Activated T-helper 9 cell treated with anti-CD3 and anti-CD28 coated beads, Interleukin-2, amount 50 U/mL, for 16 hours (primary cell): ENCODE results near the gene PPFIBP1.
"Not testable (repeated sequence)": the region's sequence is repeated elsewhere in the genome, so short reads cannot be mapped to it uniquely, and the experiment has no call there.

ENCODE experiments used
- DNase-seq: peaks from one replicate; pipeline ENCODE4 v3.0.0-alpha.2; 2020; ENCODE audit warnings: low read depth

The PPFIBP1 gene

DNA sequence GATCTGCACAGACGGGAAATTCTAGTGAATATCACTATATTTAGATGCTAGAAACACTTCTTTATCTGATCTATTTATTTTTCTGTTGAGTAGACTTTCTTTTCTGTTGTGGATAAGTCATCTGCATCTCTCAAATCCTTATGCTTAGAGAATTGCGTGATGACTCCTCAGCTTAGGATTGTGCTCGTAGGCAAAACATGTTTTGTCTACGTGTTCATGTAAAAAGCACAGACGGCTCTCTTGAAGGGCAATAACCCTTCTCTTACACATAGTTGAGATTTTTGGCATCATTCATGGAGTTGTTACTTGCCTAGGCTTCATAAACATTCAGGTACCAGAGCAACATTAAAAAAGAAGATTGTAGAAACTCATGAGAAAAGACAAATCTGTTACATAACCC, 18.6 kb downstream of the PPFIBP1 start:
- DNase-seq = no peak

DNA sequence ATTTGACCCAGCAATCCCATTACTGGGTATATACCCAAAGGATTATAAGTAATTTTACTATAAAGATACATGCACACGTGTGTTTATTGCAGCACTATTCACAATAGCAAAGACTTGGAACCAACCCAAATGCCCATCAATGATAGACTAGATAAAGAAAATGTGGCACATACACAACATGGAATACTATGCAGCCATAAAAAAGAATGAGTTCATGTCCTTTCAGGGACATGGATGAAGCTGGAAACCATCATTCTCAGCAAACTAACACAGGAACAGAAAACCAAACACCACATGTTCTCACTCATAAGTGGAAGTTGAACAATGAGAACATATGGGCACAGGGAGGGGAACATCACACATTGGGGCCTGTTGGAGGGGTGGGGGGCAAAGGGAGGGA, 20.9 kb downstream of the PPFIBP1 start:
- DNase-seq = not testable (repeated sequence)

DNA sequence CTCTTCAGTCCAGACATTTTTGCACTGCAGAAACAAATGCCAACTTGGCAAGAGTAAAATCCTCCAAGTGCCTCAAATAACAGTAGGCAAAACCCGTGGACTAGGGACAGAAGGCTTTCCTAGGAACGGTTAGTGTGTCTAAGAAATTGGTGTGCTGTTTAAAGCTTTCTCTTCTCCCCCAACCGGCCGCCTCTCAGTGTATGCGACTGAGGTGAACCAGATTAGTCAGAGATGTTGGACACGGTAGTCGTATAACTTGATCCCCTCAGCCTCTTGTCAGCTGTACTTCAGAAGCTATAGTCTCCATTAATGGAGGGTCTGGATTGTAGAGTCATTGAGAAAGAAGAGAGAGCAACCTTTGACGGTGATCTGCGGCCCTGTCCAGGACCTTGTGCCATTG, 21.7 kb downstream of the PPFIBP1 start:
- DNase-seq = no peak

DNA sequence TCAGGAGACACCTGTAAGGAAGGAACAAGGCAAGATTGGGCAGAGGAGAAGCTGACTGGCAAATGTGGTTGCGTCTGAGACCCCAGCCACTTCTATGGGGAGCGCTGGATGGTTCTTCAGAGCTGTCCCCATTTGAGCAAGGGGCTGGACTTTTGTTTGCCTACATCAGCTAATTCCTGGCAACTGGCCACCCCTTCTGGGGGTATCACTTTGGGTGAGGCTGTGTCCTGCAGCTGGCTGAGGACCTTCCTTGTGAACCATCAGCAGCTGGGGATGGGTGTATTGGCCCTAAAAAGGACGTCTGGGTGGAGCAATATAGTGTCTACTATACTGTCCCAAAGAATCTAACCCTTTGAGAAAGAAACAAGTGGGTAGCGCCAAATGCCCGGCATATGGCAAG, 23.6 kb downstream of the PPFIBP1 start:
- no peak for DNase-seq

DNA sequence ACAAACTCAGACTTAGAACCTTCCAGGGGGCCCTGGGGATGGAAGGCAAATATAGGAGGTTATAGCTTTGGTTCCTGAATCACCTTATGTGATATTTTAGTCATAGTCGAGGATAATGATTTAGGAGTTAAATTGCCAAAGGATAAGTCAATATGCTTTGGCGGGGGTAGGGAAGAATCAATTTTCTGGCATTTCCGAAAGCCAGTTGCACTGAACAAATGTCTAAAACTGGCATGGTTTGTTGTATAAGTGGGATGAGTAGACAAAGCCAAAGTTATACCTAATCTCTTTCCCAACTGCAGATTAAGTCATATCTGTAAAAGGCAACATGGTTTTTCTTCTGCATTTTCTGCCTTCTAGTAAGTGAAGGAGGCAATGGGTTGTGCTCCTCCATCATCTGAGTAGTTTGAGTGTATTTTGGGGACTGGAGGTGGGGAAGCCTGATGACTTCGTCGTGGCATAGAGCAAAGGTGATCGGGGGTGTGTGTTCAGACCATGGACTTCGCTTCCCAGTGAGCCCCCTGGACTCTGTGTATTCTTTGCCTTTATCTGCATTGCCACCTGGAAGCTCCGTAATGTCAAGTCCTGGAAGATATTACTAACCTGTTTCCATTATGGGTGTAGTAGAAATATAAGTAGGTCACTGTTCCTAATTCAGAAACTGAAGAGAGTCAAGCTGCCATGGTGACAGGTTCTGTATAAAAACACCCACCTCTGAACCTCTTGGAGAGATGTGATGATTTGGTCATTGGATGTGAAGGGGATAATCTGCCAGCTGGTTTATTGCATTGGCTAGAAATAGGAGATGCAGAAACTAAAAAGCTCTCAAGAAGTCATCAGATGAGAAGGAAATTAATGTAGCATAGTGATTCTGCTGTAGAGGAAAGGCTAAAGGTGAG, 24.5 kb downstream of the PPFIBP1 start:
- DNase-seq = no peak

DNA sequence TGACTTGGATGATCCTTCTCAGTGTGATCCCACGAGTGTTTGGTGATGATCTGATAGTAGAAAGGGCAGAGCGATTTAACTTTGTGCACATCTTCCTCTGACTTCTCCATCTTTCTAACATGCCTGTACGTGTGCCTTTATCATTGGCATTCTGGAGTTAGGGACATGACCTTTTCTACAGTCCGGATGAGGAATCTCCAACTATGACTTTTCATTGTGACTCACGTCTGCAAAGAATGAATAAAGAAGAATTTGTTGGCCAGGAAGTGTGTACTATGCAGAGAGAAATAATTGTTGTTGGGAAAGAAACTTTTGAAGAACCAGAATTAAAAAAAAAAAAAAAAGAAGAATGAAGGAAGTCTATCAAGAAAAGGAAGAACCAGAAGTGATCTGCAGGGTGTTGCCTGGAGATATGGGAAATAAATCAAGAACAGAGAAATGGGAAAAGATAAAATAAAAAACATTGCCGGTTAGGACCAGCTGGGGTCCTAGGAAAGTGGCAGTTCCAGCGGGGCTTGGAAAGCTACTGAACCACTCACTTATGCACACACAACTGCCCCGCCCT, 25.3 kb downstream of the PPFIBP1 start:
- DNase-seq = no peak

DNA sequence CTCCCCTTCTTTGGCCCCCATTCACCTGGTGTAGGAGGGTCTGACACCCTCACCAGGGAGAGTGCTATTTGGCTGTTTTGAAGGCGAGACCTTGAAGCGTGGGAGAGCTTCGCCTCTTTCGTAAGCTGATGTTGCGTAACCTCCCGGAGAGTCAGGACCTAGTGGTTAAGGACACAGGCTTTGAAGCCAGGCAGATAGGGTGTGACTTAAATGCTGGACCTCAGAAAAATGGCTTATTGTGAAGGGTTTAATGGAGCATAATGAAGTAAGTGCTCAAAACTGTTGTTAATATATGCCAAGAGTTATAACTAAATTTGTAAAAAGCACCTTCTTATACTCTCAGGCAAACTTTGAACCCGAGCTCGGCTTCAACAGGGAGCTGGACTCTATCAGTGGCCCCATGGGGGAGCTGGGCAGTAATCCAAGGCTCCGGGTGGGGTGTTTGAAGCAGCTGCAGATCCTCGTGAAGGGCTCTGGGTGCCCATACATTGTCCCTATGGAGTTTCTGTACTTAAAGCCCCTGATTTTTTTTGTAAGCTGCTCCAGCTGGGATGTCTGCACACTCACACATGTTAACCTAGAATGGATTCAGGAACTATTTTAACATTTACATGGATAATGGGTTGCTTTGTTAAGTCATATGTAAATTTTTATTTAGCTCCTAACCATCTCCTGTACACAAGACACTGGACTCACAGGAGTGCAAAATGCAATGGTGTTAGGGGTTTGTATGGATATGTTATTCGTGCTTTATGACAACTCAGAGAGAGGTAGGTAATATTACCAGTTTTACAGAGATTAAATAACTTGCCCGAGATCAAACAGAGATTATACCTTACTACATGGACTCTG, 26.0 kb downstream of the PPFIBP1 start:
- no peak for DNase-seq

DNA sequence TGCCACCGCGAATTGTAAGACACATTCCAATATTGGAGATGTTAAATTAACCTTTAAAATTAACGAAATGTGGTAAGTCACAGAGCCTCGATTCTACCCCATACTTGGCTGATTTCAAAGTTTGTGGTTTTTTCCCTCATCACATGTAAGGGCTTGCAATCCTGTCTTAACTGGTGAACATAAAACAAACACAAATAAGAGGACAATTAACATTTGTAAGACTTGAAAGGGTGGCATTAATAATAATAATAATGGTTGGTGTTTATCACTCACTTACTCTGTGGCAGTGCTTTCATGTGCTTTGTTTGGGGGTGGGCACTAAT, 26.6 kb downstream of the PPFIBP1 start:
- no peak for DNase-seq

DNA sequence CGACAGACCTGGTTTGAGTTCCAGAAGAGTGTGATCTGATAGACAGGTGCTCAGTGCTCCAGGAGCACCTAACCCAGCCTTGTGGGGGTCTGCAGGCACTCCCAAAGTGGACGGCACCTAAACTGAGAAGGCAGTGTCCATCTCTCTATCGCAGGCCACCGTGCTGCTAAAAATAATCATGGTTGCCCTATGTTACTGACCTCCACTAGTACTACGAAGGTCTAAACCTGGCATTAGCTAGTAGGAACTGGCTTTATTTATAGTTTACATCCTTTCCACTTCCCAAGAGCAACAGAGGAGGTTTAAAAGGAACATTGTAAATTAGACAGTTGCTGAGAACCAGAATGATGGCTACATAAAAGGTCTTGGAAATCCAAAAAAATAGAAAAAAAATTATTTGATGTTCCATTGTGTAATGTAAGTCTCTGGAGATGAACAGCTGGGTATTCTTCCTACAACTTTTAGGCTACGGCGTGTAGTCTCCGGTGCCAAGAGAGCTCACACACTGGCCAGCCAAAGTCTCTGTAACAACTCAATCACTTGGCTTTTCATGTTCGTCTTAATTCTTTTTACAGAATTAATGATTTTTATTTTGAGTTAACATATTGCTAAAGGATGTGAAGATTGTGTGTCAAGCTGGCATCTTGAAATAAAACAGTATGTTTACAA, 27.3 kb downstream of the PPFIBP1 start:
- DNase-seq = no peak

DNA sequence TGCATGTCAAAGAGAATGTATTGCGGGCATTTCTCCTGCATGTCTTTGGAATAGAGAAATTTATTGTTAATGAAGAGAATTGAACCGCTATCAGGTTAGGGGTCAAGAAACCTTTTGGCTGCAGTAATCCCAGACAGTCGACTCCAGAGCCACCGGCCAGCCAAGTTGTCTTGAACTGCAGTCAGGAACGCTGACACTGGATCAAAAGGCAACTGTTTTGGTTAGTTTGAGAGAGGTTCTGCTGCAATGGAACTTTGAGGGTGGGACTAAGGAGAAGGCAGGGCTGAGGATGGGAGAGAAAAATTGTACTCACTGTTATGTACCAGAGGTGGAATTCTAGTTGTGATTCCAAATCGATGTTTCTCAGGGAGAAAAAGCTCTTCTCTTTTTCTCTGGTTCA, 28.2 kb downstream of the PPFIBP1 start:
- no peak for DNase-seq

DNA sequence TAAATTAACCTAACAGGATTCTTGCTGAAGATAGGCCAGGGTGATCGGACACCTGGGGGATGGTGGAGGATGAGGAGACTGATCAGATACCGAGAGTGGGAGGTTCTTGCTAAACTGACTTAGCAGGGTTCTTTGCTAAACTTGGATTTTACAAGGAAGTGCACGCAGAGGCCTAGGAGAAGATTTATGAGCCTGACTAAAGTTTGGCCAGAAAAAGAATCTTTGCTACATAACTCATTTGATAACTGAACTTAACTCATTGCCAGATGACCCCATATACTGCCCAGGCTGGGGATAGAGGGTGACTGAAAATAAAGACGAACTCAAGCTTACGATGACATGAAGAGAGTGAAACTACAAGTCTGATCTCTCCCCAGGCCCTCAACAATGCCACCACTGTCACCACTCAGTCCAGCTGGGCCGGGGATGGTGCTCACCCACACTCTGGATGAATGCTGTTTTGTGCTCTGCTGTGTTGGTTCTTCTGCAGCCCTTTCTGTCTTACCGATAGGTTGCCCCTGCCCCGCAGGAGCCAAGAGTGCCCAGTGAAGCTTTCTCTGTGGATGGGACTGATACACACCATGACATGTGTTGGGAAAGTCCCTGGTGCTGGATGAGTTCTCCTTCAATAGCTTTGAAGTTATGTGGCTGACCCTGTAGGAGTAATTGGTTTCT, 29.0 kb downstream of the PPFIBP1 start:
- no peak for DNase-seq

DNA sequence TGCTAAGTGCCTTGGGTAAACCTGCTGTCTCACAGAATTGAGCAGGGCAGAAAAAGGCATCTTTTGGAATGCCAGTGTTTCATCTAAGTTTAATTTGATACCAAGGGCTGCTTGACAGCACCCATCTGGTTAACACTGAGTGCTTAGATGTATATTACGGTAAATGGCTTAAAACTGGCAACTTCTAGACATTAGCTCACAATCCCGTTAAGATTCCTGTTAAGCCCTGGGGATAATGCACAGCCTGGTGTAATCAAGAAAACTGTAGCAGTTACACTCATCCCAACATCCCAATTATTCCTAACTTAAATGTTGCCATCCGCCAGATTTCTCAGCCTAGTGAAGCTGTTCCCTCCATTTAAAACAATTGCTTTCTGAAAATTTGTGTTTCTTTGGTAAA, 29.9 kb downstream of the PPFIBP1 start:
- DNase-seq = no peak

DNA sequence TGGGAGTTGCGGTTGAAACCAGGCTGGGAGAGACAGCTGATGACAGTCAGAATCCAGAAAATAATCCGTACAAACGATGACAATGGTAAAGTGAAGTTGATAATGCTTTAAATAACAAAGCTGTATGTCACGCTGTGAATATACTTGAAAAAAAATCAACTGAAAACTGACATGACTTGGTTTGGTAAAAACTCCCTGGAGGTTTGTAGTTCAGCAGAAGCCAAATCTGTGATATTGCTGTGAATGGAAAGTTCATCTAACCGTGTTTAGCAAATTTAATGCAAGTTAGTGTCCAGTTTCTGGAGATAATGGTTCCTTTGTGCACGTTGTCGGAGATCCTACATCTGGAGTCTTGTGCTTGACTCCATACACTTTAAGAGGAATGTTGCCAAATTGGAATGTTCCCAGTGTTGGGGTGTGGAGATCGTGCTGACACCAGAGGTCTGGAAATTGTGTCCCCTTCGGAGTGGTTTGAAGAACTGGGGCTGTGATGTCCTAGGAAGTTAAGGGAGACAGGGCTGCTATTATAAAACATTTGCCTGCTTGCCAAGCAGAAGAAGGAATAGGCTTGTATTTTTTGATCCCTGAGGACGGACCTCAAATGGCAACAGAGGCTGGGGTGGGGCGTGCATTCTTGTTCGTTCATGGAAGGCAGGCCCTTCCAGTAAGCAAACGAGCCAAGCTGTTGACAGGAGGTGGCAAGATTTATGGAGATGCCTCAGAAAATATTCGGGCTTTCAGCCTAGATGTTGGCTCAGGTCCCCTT, 30.6 kb downstream of the PPFIBP1 start:
- DNase-seq = no peak

DNA sequence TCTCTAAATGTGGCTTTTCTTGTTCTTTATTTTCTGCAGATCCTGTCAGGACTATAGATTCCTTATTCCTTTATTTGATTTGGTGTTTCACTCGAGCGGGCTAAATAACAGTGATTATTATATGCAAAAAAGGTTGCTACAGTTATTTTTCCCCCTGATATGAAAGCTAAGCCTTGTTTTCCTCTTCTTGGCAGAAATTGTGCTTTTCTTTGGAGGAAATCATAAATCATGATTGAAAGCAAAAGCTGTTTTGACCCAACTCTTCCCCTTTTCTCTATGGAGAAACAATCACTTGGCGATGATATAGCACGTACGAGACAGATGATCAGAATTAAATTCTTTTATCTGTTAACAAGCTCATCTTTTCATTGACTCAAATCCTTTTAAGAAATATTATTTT, 31.4 kb downstream of the PPFIBP1 start:
- DNase-seq = no peak

DNA sequence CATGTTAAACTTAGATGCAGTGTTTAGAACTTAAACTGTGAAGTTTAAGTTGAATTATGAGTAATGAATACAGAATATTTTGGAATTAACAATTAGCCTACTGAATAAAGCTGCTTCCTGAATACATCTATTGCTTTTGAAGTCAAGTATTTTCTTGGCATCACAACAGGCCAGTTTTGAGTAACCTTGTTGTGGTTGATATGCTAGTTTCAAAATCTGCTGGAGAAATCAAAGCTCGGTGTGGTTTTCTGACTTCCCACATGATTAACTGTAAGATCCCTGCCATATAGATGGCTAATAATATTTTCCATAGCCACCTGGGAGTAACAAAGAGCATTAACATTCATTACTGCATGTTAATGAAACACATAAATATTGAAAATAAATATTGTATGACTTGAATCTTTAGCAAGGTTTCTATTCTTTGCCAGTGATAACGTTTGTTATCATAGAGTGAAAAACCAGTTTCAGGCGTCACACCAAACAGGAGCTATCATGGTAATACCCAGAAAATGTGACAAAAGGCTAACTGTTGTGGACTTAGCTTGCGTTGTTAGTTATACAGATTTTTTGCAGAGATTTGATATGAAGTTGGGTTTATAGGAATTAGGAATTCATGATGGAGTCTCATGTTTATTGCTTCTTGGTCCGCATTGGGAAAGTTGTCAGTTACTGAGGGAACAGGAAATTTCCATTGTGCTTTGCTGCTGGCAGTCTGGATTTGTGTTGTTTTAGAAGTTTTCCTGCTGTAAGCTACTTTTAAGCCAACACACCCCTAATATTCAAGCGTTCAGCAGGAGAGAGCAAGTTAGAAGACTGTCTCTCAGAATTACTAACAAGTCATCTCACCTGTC, 32.1 kb downstream of the PPFIBP1 start:
- DNase-seq = no peak

DNA sequence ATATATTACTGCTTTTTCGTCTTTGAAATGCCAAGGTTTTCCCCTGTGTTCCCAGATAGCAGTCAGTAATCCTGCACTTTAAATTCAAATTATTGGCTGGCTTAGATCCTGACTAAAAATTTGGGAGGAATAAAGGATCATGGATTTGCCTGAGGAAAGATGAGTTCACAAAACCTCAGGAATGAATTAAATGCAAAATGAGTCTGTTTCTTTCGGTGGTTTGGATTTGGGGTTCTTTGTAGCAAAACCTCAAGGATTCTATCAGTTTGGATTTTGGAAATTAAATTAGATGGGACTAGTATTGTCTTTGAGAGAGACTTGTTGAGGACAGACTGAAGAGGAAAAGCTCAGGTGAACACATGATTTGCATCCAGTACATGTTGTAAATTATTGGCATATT, 36.1 kb downstream of the PPFIBP1 start:
- DNase-seq = no peak

DNA sequence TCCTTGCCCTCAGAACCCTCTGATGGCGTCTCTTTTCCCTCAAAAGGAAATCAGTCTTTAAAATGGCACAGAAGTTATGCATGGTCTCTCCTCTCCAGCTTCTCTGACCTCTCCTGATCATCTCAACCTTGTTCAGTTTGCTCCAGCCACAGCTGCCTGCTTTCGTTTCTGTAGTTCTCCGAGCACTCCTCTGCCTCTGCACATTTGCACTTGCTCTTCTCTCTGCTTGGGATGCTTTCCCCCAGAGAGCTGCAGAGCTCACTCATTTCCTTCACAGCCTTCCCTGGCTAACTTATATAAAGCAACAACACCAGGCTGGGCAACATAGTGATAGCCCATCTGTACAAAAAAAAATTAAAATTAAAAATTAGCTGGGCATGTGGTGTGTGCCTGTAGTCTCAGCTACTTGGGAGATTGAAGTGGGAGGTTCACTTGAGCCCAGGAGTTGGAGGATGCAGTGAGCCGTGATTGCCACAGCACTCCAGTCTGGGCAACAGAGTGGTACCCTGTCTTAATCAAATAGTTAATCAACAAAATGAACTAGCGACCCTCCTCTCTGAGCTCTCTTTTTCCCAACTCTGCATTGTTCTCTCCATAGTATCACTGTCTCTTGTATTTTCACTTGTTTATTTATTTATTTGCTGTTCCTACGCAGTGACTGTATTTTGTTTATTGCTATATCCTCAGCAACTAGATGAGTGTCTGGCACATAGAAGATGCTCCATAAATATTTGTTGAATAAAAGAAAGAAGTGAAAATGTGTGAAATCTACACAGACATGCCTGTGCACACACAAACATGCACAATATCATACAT, 37.7 kb downstream of the PPFIBP1 start:
- DNase-seq = no peak

DNA sequence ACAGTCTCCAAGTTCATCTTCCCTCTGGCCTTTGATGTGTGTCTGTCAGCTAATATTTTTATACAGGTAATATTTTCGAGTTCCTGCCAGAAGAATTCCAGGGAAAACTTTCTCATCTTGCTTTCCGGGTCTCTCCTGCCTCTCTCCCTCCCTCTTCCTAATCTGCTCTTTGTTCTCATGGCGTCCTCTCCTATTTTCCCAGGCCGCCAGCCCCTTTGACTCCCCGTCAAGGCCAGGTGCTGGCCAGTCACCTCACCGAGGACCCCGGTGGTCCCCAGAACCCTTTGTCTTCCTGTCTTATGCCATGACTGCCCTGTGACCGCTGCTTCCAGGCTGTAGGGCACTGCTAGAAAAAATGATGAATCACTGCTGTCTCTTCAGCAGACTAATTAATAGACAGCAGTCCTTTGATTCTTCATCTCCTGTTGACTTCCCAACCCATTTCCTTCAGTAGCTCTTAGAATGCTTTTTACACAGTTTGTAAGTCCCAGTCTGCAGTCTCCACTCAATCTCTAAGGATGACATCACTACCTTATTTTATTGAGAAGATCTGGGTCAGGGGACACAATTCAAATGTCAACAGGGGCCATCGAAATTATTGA, 40.7 kb downstream of the PPFIBP1 start:
- no peak for DNase-seq

DNA sequence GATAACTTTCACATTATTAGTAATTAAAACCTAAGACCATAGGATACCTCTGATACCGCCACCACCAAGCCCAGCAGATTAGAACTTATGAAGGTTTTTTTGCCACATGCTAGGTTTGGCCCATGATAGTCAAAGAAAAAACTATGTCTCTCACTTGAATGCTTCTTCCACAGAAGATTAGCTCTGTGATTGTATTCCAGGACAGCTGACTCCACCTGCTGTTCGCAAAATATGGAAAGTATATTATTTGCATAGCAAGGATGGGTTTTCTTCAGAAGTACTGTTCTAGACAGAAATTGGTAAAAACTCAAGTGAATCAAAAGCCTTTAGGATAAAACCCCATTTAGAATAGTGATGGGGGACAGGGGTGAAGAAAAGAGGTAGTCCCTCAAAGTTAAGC, 42.2 kb downstream of the PPFIBP1 start:
- DNase-seq = no peak
